Measurements from ENCODE around the gene PDCD1.

GRCh38 chr2:241813644-241814392 is 44.9 kb downstream of the PDCD1 start:
- TF ChIP-seq ARNT (IDR thresholded peaks at IDR 0.05) (no peak), LEF1 (IDR thresholded peaks at IDR 0.05; ENCODE audit: borderline replicate concordance) (no peak), SP1 (IDR thresholded peaks at IDR 0.05) (no peak), FOXM1 (IDR thresholded peaks at IDR 0.05; ENCODE audit: borderline replicate concordance) (no peak), FOXK2 (IDR thresholded peaks at IDR 0.05) (no peak), ELF4 (IDR thresholded peaks at IDR 0.05) (no peak)

Data from HEK293T (cell line).